Measurements from ENCODE around the gene CD22.
A peak's percentile ranks its signal among the peaks of the same experiment; 100 is the strongest.

The CD22 gene

DNA sequence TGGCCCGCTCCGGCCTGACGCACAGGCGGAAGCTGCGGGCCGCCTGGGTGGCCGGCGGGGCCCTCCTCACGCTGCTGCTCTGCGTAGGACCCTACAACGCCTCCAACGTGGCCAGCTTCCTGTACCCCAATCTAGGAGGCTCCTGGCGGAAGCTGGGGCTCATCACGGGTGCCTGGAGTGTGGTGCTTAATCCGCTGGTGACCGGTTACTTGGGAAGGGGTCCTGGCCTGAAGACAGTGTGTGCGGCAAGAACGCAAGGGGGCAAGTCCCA is 23.1 kb downstream of the CD22 start:
- Histone ChIP-seq H3K9ac (no peak overlapping the region), H3K27me3 (ENCODE audit: control insufficient read depth, insufficient read depth, low read length) (no peaks in the 10 kb centered on the region), H3K79me2 (no peaks in the 10 kb centered on the region), H3K9me3 (ENCODE audit: control insufficient read depth, low read length) (no peaks in the 10 kb centered on the region), H3K4me2 (ENCODE audit: low read length) (no peak overlapping the region), H3K4me3 (ENCODE audit: low read depth, low read length) (no peak overlapping the region), H2AFZ (no peak overlapping the region), H3K36me3 (ENCODE audit: control insufficient read depth, insufficient read depth, low read length) (no peaks in the 10 kb centered on the region), H3K4me1 (peaks cover 36% of the 10 kb centered on the region), H3K27ac (no peak overlapping the region)
- TF ChIP-seq CTCF (IDR thresholded peaks at IDR 0.05) = no peak

DNA sequence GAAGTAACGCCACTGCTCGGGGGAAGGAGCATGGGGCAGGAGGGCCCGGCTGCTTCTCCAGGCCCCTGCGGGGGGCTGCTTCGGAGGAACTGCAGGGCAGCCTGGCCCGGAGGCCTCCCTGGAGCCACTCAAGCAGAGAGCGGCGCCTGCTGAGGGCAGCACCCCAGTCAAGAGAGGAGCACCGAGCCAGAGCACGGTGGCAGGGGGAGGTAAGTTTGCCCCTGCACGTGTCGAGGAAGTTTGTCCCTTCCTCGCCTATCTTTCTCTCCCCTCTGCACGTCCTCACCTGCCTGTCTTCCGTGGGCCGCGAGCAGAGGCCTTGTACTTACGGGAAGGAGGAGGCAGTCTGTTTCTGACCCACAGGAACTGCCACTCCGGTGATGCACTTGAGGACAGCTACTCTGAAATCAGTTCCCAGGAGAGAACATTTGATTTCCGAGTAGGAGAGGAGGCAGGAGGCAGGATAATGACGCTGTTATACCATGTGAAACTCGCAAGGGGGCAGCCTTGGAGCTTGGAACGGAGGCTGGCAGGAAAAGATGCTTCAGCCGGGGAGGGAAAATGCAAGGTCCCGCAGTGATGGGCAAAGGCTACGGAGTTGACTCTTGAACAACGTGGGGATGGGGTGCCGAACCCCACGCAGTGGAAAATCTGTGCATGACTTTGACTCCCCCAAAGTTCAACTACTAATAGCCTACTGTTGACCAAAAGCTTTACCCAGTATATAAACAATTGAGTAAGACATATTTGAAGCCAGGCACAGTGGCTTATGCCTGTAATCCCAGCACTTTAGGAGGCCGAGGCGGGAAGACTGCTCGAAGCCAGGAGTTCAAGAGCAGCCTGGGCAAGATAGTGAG is 23.7 kb downstream of the CD22 start:
- Histone ChIP-seq H3K4me2 (ENCODE audit: low read length) (no peak overlapping the region), H3K4me3 (ENCODE audit: low read depth, low read length) (no peak overlapping the region), H3K36me3 (ENCODE audit: control insufficient read depth, insufficient read depth, low read length) (no peaks in the 10 kb centered on the region), H3K9me3 (ENCODE audit: control insufficient read depth, low read length) (no peaks in the 10 kb centered on the region), H3K9ac (no peak overlapping the region), H3K4me1 (peaks cover 33% of the 10 kb centered on the region), H3K27ac (no peak overlapping the region), H3K79me2 (no peaks in the 10 kb centered on the region), H2AFZ (peak overlapping the region; percentile 44), H3K27me3 (ENCODE audit: control insufficient read depth, insufficient read depth, low read length) (no peaks in the 10 kb centered on the region)
- TF ChIP-seq CTCF (IDR thresholded peaks at IDR 0.05) = peak; percentile 90

GRCh38 chr19:35353635-35354034 is 24.6 kb downstream of the CD22 start:
- H3K4me2 ChIP-seq (ENCODE audit: low read length) = peak overlapping the region; percentile 30
- no peak overlapping the region for H3K4me3 ChIP-seq (ENCODE audit: low read depth, low read length)
- H3K9me3 ChIP-seq (ENCODE audit: control insufficient read depth, low read length) = no peaks in the 10 kb centered on the region
- no peaks in the 10 kb centered on the region for H3K36me3 ChIP-seq (ENCODE audit: control insufficient read depth, insufficient read depth, low read length)
- H3K9ac ChIP-seq = no peak overlapping the region
- no peaks in the 10 kb centered on the region for H3K79me2 ChIP-seq
- H3K4me1 ChIP-seq = peaks cover 25% of the 10 kb centered on the region
- H3K27me3 ChIP-seq (ENCODE audit: control insufficient read depth, insufficient read depth, low read length) = no peaks in the 10 kb centered on the region
- H2AFZ ChIP-seq = peak overlapping the region; percentile 18
- no peak overlapping the region for H3K27ac ChIP-seq
- TF ChIP-seq CTCF (IDR thresholded peaks at IDR 0.05) = peak; percentile 22

DNA sequence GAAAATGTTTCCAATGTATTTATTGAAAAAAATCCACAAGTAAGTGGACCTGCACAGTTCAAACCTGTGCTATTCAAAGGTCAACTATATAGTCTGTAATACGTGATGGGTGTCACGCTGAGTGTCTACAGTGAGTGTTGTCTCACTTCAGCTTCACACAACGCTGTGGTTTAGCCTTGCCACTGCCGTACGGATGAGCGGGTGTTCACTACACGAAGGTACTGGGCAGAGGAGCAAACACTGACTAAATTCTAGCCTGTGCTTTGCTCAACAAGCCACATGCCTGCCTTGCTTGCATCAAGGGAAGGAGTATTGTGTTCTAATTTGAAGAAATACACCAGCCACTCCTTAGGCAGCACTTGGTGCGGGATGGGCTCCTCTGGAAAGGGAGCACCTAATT is 25.9 kb downstream of the CD22 start:
- H3K36me3 ChIP-seq (ENCODE audit: control insufficient read depth, insufficient read depth, low read length) = no peaks in the 10 kb centered on the region
- no peaks in the 10 kb centered on the region for H3K79me2 ChIP-seq
- no peak overlapping the region for H3K27ac ChIP-seq
- H2AFZ ChIP-seq = no peak overlapping the region
- TF ChIP-seq CTCF (IDR thresholded peaks at IDR 0.05) = no peak
- peaks cover 16% of the 10 kb centered on the region for H3K4me1 ChIP-seq
- no peak overlapping the region for H3K4me3 ChIP-seq (ENCODE audit: low read depth, low read length)
- H3K9ac ChIP-seq = no peak overlapping the region
- no peaks in the 10 kb centered on the region for H3K27me3 ChIP-seq (ENCODE audit: control insufficient read depth, insufficient read depth, low read length)
- H3K9me3 ChIP-seq (ENCODE audit: control insufficient read depth, low read length) = no peaks in the 10 kb centered on the region
- H3K4me2 ChIP-seq (ENCODE audit: low read length) = no peak overlapping the region
